AG20443 (cell line): ENCODE data around the gene PLD5.
"Not testable (repeated sequence)": the region's sequence is repeated elsewhere in the genome, so short reads cannot be mapped to it uniquely, and the experiment has no call there.

Experiments
- DNase-seq: peaks from one replicate; pipeline ENCODE4 v3.0.0; 2012; ENCODE audit warnings: low spot score, mixed read lengths

Gene PLD5

GRCh38 chr1:242426271-242426905 lies 98.1 kb downstream of the PLD5 start:
- no peak for DNase-seq

- DNase-seq, result no peak
Observed at GRCh38 chr1:242425232-242425631, 99.3 kb downstream of the PLD5 start.

- no peak for DNase-seq
Observed at GRCh38 chr1:242416657-242417056, 107.8 kb downstream of the PLD5 start.

- no peak for DNase-seq
Observed at GRCh38 chr1:242412921-242413320, 111.6 kb downstream of the PLD5 start.

GRCh38 chr1:242411901-242412300 lies 112.6 kb downstream of the PLD5 start:
- no peak for DNase-seq

GRCh38 chr1:242405947-242406346 lies 118.5 kb downstream of the PLD5 start:
- no peak for DNase-seq

GRCh38 chr1:242404296-242404695 lies 120.2 kb downstream of the PLD5 start:
- no peak for DNase-seq

GRCh38 chr1:242402956-242403355 lies 121.5 kb downstream of the PLD5 start:
- no peak for DNase-seq

- no peak for DNase-seq
Observed at GRCh38 chr1:242401937-242402336, 122.6 kb downstream of the PLD5 start.

- DNase-seq, result no peak
Observed at GRCh38 chr1:242398351-242398750, 126.1 kb downstream of the PLD5 start.

- no peak for DNase-seq
Observed at GRCh38 chr1:242391896-242392295, 132.6 kb downstream of the PLD5 start.

- DNase-seq, result not testable (repeated sequence)
Observed at GRCh38 chr1:242376121-242376520, 148.4 kb downstream of the PLD5 start.

GRCh38 chr1:242350446-242350845 lies 174.1 kb downstream of the PLD5 start:
- DNase-seq, result peak; percentile 7

- no peak for DNase-seq
Observed at GRCh38 chr1:242349636-242350035, 174.9 kb downstream of the PLD5 start.

- not testable (repeated sequence) for DNase-seq
Observed at GRCh38 chr1:242330865-242331264, 193.6 kb downstream of the PLD5 start.

GRCh38 chr1:242327381-242327780 lies 197.1 kb downstream of the PLD5 start:
- not testable (repeated sequence) for DNase-seq

- DNase-seq, result not testable (repeated sequence)
Observed at GRCh38 chr1:242321981-242322380, 202.5 kb downstream of the PLD5 start.

GRCh38 chr1:242318140-242318539 lies 206.4 kb downstream of the PLD5 start:
- no peak for DNase-seq

- DNase-seq, result not testable (repeated sequence)
Observed at GRCh38 chr1:242314865-242315264, 209.6 kb downstream of the PLD5 start.

- not testable (repeated sequence) for DNase-seq
Observed at GRCh38 chr1:242314085-242314649, 210.3 kb downstream of the PLD5 start.

- not testable (repeated sequence) for DNase-seq
Observed at GRCh38 chr1:242308681-242309080, 215.8 kb downstream of the PLD5 start.

GRCh38 chr1:242293781-242294180 lies 230.7 kb downstream of the PLD5 start:
- not testable (repeated sequence) for DNase-seq

- not testable (repeated sequence) for DNase-seq
Observed at GRCh38 chr1:242288067-242288466, 236.4 kb downstream of the PLD5 start.
